ENCODE results near the gene ZNF667. TPM values are rescaled to one million over a fixed set of nuclear protein-coding genes. Genes with fewer than 3 reads are reported as not detected.

ZNF667 gene
- total and polyA plus RNA-seq, 8 donors: 0.54 to 4.5 (median 1.5) TPM

DNA sequence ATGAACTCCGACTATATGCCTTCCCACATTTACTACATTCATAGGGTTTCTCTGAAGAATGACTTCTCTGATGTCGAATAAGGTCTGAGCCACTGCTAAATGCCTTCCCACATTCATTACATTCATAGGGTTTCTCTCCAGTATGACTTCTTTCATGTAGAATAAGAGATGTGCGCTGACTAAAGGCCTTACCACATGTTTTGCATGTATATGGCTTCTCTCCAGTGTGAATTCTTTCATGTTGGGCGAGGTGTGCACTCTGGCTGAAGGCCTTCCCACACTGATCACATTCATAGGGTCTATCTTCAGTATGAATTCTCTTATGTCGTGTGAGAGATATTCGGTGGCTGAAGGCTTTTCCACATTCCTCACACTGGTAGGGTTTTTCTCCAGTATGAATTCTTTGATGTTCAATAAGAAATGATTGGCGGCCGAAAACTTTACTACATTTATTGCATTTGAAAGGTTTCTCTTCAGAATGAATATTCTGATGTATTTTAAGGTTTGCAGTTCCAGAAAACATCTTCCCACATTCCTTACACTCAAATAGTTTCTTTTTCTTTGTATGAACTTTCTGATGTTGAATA lies 35.8 kb downstream of the ZNF667 start:
- 83 to 97% methylated on average over 8 of the region's 8 CpGs for WGBS, 2 donors
- no peaks in the 10 kb centered on the region for H3K4me1 ChIP-seq
- ATAC-seq (no peak), FAIRE-seq (no peak), DNase-seq (no peak)
- peaks cover 0 to 19% (median 2%) of the 10 kb centered on the region in 4 donors for H3K9me3 ChIP-seq
- TF ChIP-seq, protein P1, sequence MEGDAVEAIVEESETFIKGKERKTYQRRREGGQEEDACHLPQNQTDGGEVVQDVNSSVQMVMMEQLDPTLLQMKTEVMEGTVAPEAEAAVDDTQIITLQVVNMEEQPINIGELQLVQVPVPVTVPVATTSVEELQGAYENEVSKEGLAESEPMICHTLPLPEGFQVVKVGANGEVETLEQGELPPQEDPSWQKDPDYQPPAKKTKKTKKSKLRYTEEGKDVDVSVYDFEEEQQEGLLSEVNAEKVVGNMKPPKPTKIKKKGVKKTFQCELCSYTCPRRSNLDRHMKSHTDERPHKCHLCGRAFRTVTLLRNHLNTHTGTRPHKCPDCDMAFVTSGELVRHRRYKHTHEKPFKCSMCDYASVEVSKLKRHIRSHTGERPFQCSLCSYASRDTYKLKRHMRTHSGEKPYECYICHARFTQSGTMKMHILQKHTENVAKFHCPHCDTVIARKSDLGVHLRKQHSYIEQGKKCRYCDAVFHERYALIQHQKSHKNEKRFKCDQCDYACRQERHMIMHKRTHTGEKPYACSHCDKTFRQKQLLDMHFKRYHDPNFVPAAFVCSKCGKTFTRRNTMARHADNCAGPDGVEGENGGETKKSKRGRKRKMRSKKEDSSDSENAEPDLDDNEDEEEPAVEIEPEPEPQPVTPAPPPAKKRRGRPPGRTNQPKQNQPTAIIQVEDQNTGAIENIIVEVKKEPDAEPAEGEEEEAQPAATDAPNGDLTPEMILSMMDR (IDR thresholded peaks at IDR 0.05): no peak
- H3K27ac ChIP-seq: no peak overlapping the region
- intact Hi-C loops (cut with DNase I): no loop called here
- H3K27me3 ChIP-seq: no peaks in the 10 kb centered on the region
- H3K36me3 ChIP-seq: no peaks in the 10 kb centered on the region
- H3K4me3 ChIP-seq: no peak overlapping the region

DNA sequence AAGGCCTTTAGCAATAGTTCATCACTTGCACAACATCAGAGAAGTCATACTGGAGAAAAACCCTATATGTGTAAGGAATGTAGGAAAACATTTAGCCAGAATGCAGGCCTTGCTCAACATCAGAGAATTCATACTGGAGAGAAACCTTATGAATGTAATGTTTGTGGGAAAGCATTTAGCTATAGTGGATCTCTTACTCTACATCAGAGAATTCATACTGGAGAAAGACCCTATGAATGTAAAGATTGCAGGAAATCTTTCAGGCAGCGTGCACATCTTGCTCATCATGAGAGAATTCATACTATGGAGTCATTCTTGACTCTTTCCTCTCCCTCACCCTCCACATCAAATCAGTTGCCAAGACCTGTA lies 53.2 kb downstream of the ZNF667 start:
- FAIRE-seq: no peak

DNA sequence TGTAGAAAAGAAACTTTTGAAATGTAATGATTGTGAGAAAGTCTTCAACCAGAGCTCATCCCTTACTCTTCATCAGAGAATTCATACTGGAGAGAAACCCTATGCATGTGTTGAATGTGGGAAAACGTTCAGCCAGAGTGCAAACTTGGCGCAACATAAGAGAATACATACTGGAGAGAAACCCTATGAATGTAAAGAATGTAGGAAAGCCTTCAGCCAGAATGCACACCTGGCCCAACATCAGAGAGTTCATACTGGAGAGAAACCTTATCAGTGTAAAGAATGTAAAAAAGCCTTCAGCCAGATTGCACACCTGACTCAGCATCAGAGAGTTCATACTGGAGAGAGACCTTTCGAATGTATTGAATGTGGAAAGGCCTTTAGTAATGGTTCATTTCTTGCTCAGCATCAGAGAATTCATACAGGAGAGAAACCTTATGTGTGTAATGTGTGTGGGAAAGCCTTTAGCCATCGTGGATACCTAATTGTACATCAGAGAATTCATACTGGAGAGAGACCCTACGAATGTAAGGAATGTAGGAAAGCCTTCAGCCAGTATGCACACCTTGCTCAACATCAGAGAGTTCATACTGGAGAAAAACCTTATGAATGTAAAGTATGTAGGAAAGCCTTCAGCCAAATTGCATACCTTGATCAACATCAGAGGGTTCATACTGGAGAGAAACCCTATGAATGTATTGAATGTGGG lies 53.7 kb downstream of the ZNF667 start:
- FAIRE-seq (no peak), DNase-seq (no peak), ATAC-seq (no peak)
- Histone ChIP-seq H3K9me3 (peaks cover 7 to 25% (median 17%) of the 10 kb centered on the region in 4 donors), H3K27ac (no peak overlapping the region), H3K4me3 (no peak overlapping the region), H3K27me3 (no peaks in the 10 kb centered on the region), H3K36me3 (peaks cover 0 to 20% (median 6%) of the 10 kb centered on the region in 3 donors), H3K4me1 (no peaks in the 10 kb centered on the region)
- TF ChIP-seq, protein P1 (IDR thresholded peaks at IDR 0.05): no peak
- intact Hi-C loops (cut with DNase I): no loop called here
- 85 to 92% methylated on average over 5 of the region's 5 CpGs for WGBS, 2 donors

More for the DNA sequence above, 53.2 kb downstream of the ZNF667 start:
- intact Hi-C loops (cut with DNase I): no loop called here
- peaks cover 0 to 17% (median 6%) of the 10 kb centered on the region in 3 donors for H3K36me3 ChIP-seq
- WGBS, 2 donors: 95 to 100% methylated on average over 1 of the region's 1 CpG
- H3K9me3 ChIP-seq: peaks cover 9 to 25% (median 17%) of the 10 kb centered on the region in 4 donors
- no peaks in the 10 kb centered on the region for H3K4me1 ChIP-seq
- TF ChIP-seq, protein P1 (IDR thresholded peaks at IDR 0.05): no peak
- H3K4me3 ChIP-seq: no peak overlapping the region
- no peak for ATAC-seq
- no peak for DNase-seq
- H3K27ac ChIP-seq: no peak overlapping the region
- H3K27me3 ChIP-seq: no peaks in the 10 kb centered on the region

DNA sequence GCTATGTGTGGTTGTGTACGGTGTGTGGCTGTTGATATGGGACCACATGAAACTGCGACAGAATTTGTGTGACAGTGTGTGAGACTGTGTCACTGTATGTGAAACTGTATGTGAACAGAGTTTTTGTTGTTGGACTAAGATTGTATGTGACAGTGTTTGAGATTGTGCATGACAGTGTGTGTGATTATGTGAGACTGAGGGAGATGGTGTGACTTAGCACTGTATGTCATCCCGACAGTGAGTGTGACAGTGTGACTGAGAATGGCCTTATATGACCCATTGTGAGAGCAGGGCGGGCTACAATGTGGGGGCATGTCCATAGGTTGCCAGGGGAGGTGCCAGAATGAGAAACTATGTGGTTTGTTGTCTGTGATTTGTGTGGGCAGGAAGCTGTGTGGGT lies 72.1 kb downstream of the ZNF667 start:
- H3K27me3 ChIP-seq: no peaks in the 10 kb centered on the region
- DNase-seq: no peak
- no peak for ATAC-seq
- H3K4me3 ChIP-seq: peak overlapping the region in 1 of 4 donors; percentile 88
- FAIRE-seq: no peak
- H3K36me3 ChIP-seq: peaks cover 5 to 32% (median 11%) of the 10 kb centered on the region in 3 donors
- WGBS, 2 donors: 93 to 96% methylated on average over 4 of the region's 4 CpGs
- H3K9me3 ChIP-seq: no peaks in the 10 kb centered on the region
- intact Hi-C loops (cut with DNase I): no loop called here
- TF ChIP-seq, protein P1 (IDR thresholded peaks at IDR 0.05): no peak
- peaks cover 0 to 5% (median 4%) of the 10 kb centered on the region in 3 donors for H3K4me1 ChIP-seq
- no peak overlapping the region for H3K27ac ChIP-seq

DNA sequence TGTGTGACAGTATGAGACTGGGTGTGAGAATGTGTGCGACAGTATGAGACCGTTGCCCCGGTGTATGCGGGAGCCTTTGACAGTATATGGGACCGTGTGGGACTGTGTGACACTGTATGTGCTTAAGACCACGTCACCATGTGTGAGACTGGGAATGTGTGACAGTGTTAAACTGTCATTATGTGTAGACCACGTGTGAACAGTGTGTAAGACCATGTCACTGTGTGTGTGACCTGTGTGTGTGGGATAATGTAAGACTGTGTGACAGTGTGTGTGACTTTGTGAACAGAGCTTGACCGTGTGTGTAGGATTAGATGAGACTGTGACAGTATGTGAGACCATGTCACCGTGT lies 72.5 kb downstream of the ZNF667 start:
- no peak for ATAC-seq

More for the DNA sequence above, 72.5 kb downstream of the ZNF667 start:
- no peaks in the 10 kb centered on the region for H3K27me3 ChIP-seq
- intact Hi-C loops (cut with DNase I): no loop called here
- DNase-seq (no peak), FAIRE-seq (no peak)
- H3K9me3 ChIP-seq: no peaks in the 10 kb centered on the region
- no peak overlapping the region for H3K27ac ChIP-seq
- 51 to 54% methylated on average over 9 of the region's 9 CpGs for WGBS, 2 donors
- H3K36me3 ChIP-seq: peaks cover 5 to 28% (median 7%) of the 10 kb centered on the region in 3 donors
- peak overlapping the region; percentile 69 to 88 (median 82) for H3K4me3 ChIP-seq
- H3K4me1 ChIP-seq: peaks cover 0 to 5% (median 4%) of the 10 kb centered on the region in 3 donors
- TF ChIP-seq, protein P1 (IDR thresholded peaks at IDR 0.05): no peak
